ENCODE results near the gene AGBL4. TPM values are rescaled to one million over a fixed set of nuclear protein-coding genes. Genes with fewer than 3 reads are reported as not detected.

AGBL4 gene
- total RNA-seq, 1 experiment from 2014 or later = 0.33 TPM

DNA sequence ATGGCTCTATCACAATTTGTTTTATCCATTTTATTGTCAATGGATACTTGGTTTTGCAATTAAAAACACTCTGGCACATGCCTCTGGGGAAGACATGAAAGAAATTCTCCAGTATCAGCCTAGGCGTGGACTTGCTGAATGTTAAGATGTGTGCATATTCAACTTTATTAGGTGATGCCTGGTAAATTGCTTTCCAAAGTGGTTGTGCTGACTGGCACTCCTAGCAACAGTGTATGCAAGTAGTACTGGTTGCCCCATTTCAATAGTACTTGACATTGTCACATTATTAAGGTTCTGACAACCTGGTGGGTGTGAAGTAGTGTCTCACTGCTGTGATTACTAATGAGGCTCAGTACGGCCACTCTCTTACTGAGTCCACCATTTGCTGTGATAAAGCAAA lies 1295.2 kb downstream of the AGBL4 start:
- intact Hi-C loops (cut with micrococcal nuclease) = no loop called here
- ChIA-PET POLR2A (ENCODE audit: unreplicated experiment) (no interaction called here), CTCF (no interaction called here)
- Histone ChIP-seq H3K4me2 (ENCODE audit: low read length) (no peak overlapping the region), H3K27me3 (ENCODE audit: low read length) (no peaks in the 10 kb centered on the region), H3K36me3 (ENCODE audit: low read depth, low read length) (no peaks in the 10 kb centered on the region), H3K9ac (ENCODE audit: low read length) (no peak overlapping the region), H3K9me3 (ENCODE audit: low read length) (no peaks in the 10 kb centered on the region), H3K4me1 (ENCODE audit: insufficient read depth, low read length) (no peaks in the 10 kb centered on the region), H3K4me3 (ENCODE audit: low read length) (no peak overlapping the region), H3K79me2 (ENCODE audit: low read length) (no peaks in the 10 kb centered on the region), H3K9me2 (replicated peaks; ENCODE audit: low read length) (no peaks in the 10 kb centered on the region), H3K27ac (ENCODE audit: low read length) (no peak overlapping the region), H4K20me1 (ENCODE audit: low read length) (no peaks in the 10 kb centered on the region), H3F3A (ENCODE audit: low read length, unreplicated experiment) (no peaks in the 10 kb centered on the region), H2AFZ (ENCODE audit: low read length) (no peak overlapping the region)
- DNase-seq (no peak), ATAC-seq (no peak)
- no TSS peak for BruUV-seq (replicated peaks)
- TF ChIP-seq EZH2phosphoT487 (IDR thresholded peaks at IDR 0.05; ENCODE audit: borderline replicate concordance, low read length) = no peak
- TF ChIP-seq, protein P1, sequence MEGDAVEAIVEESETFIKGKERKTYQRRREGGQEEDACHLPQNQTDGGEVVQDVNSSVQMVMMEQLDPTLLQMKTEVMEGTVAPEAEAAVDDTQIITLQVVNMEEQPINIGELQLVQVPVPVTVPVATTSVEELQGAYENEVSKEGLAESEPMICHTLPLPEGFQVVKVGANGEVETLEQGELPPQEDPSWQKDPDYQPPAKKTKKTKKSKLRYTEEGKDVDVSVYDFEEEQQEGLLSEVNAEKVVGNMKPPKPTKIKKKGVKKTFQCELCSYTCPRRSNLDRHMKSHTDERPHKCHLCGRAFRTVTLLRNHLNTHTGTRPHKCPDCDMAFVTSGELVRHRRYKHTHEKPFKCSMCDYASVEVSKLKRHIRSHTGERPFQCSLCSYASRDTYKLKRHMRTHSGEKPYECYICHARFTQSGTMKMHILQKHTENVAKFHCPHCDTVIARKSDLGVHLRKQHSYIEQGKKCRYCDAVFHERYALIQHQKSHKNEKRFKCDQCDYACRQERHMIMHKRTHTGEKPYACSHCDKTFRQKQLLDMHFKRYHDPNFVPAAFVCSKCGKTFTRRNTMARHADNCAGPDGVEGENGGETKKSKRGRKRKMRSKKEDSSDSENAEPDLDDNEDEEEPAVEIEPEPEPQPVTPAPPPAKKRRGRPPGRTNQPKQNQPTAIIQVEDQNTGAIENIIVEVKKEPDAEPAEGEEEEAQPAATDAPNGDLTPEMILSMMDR (conservative IDR thresholded peaks at IDR 0.05; ENCODE audit: low read depth, low read length) = no peak
- TF ChIP-seq EZH2 (IDR thresholded peaks at IDR 0.05; ENCODE audit: low read length, unreplicated experiment) = no peak

GRCh38 chr1:48726557-48727215 lies 1297.1 kb downstream of the AGBL4 start:
- no peak overlapping the region for H3K4me3 ChIP-seq (ENCODE audit: low read length)
- H3K9me3 ChIP-seq (ENCODE audit: low read length) = no peaks in the 10 kb centered on the region
- H3F3A ChIP-seq (ENCODE audit: low read length, unreplicated experiment) = no peaks in the 10 kb centered on the region
- H3K36me3 ChIP-seq (ENCODE audit: low read depth, low read length) = no peaks in the 10 kb centered on the region
- DNase-seq = no peak
- no peaks in the 10 kb centered on the region for H3K9me2 ChIP-seq (replicated peaks; ENCODE audit: low read length)
- no peaks in the 10 kb centered on the region for H3K79me2 ChIP-seq (ENCODE audit: low read length)
- CTCF ChIA-PET = no interaction called here
- H3K9ac ChIP-seq (ENCODE audit: low read length) = no peak overlapping the region
- H4K20me1 ChIP-seq (ENCODE audit: low read length) = no peaks in the 10 kb centered on the region
- no TSS peak for BruUV-seq (replicated peaks)
- H3K4me2 ChIP-seq (ENCODE audit: low read length) = no peak overlapping the region
- H3K27me3 ChIP-seq (ENCODE audit: low read length) = peaks cover 10% of the 10 kb centered on the region
- no peak overlapping the region for H2AFZ ChIP-seq (ENCODE audit: low read length)
- no peak for ATAC-seq
- no peak for TF ChIP-seq EZH2 (IDR thresholded peaks at IDR 0.05; ENCODE audit: low read length, unreplicated experiment)
- TF ChIP-seq, protein P1 (conservative IDR thresholded peaks at IDR 0.05; ENCODE audit: low read depth, low read length) = no peak
- TF ChIP-seq EZH2phosphoT487 (IDR thresholded peaks at IDR 0.05; ENCODE audit: borderline replicate concordance, low read length) = no peak
- POLR2A ChIA-PET (ENCODE audit: unreplicated experiment) = no interaction called here
- H3K4me1 ChIP-seq (ENCODE audit: insufficient read depth, low read length) = no peaks in the 10 kb centered on the region
- no peak overlapping the region for H3K27ac ChIP-seq (ENCODE audit: low read length)
- intact Hi-C loops (cut with micrococcal nuclease) = no loop called here

GRCh38 chr1:48726139-48726538 lies 1297.6 kb downstream of the AGBL4 start:
- POLR2A ChIA-PET (ENCODE audit: unreplicated experiment) = no interaction called here
- TF ChIP-seq EZH2 (IDR thresholded peaks at IDR 0.05; ENCODE audit: low read length, unreplicated experiment) (no peak), EZH2phosphoT487 (IDR thresholded peaks at IDR 0.05; ENCODE audit: borderline replicate concordance, low read length) (no peak)
- TF ChIP-seq, protein P1 (conservative IDR thresholded peaks at IDR 0.05; ENCODE audit: low read depth, low read length) = no peak

More at GRCh38 chr1:48726139-48726538, 1297.6 kb downstream of the AGBL4 start:
- H3K79me2 ChIP-seq (ENCODE audit: low read length) = no peaks in the 10 kb centered on the region
- DNase-seq (no peak), ATAC-seq (no peak)
- H3K9ac ChIP-seq (ENCODE audit: low read length) = no peak overlapping the region
- CTCF ChIA-PET = no interaction called here
- peaks cover 10% of the 10 kb centered on the region for H3K27me3 ChIP-seq (ENCODE audit: low read length)
- no peaks in the 10 kb centered on the region for H4K20me1 ChIP-seq (ENCODE audit: low read length)
- no peaks in the 10 kb centered on the region for H3K9me2 ChIP-seq (replicated peaks; ENCODE audit: low read length)
- no peaks in the 10 kb centered on the region for H3K9me3 ChIP-seq (ENCODE audit: low read length)
- no TSS peak for BruUV-seq (replicated peaks)
- no peaks in the 10 kb centered on the region for H3K36me3 ChIP-seq (ENCODE audit: low read depth, low read length)
- no peak overlapping the region for H2AFZ ChIP-seq (ENCODE audit: low read length)
- no peak overlapping the region for H3K4me3 ChIP-seq (ENCODE audit: low read length)
- H3F3A ChIP-seq (ENCODE audit: low read length, unreplicated experiment) = no peaks in the 10 kb centered on the region
- no peak overlapping the region for H3K27ac ChIP-seq (ENCODE audit: low read length)
- no peak overlapping the region for H3K4me2 ChIP-seq (ENCODE audit: low read length)
- intact Hi-C loops (cut with micrococcal nuclease) = no loop called here
- H3K4me1 ChIP-seq (ENCODE audit: insufficient read depth, low read length) = no peaks in the 10 kb centered on the region
